Neuron (in vitro differentiated cells): ENCODE results near the gene KIF2C.

Source experiments
- H2AFZ ChIP-seq: one replicate; pipeline ENCODE4 v1.6.1; 2013; ENCODE audit warnings: low read depth, mild to moderate bottlenecking, inconsistent platforms, low read length, moderate library complexity
- H3K27me3 ChIP-seq: one replicate; pipeline ENCODE4 v1.6.1; 2013; ENCODE audit warnings: low read length; ENCODE audit not compliant: insufficient read depth
- H3K36me3 ChIP-seq: one replicate; pipeline ENCODE4 v1.6.1; 2013; ENCODE audit warnings: low read length; ENCODE audit not compliant: insufficient read depth
- H3K4me1 ChIP-seq: one replicate; pipeline ENCODE4 v1.6.1; 2013; ENCODE audit warnings: low read length; ENCODE audit not compliant: insufficient read depth
- H3K4me3 ChIP-seq: 2 replicates; pipeline ENCODE4 v1.5.1; 2013; ENCODE audit warnings: mild to moderate bottlenecking, low read length, moderate library complexity
- H3K9me3 ChIP-seq: one replicate; pipeline ENCODE4 v1.6.1; 2013; ENCODE audit warnings: low read length

KIF2C gene

GRCh38 chr1:44707112-44707881 lies 32.3 kb upstream of the KIF2C start:
- H3K27me3 ChIP-seq = no peaks in the 10 kb centered on the region
- no peaks in the 10 kb centered on the region for H3K4me1 ChIP-seq
- H3K4me3 ChIP-seq = no peak overlapping the region
- peaks cover 14% of the 10 kb centered on the region for H3K9me3 ChIP-seq
- H3K36me3 ChIP-seq = peaks cover 2% of the 10 kb centered on the region
- H2AFZ ChIP-seq = no peak overlapping the region

DNA sequence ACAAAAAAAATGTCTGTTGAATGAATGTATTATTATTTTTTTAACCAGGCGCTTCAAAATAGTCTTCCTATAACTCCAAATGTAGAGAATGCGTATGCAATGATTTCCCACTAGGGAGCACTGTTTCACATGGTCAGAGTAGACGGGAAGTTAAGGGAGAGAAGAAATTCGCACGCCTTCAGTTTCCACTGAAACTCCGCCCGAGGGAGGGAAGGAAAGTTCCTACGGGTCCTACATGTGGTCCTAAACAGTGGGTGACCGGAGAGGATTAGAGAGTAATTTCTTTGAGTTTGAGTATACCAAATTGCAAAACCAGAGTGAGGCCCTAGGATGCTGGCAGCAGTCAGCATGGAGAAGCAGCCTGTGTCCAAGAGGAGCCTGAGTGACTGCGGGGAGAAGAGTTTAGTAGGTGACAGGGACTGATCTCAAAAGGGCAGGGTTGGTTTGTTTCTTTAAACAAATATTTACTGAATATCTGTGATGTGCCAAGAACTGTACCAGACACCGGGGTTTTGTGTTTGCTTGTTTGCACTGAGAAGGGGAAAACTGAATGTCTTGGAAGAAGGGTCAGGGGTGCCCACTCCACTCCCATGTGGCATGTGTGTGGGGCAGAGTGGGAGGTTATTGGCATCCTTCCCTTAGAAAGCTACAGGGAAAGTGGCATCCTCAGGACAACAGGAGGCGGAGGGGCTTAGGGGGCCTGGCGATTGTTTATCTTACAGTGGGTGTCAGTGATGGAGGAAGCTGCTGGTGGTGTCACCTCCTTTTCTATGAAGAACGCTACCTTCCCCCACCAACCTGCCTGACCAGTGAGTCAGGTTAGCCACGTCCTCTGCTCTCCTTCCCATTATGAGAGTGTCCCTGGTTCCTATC lies 31.4 kb upstream of the KIF2C start:
- no peak overlapping the region for H3K4me3 ChIP-seq
- H3K4me1 ChIP-seq = no peaks in the 10 kb centered on the region
- no peaks in the 10 kb centered on the region for H3K27me3 ChIP-seq
- H3K9me3 ChIP-seq = peaks cover 14% of the 10 kb centered on the region
- H3K36me3 ChIP-seq = peaks cover 2% of the 10 kb centered on the region
- no peak overlapping the region for H2AFZ ChIP-seq

DNA sequence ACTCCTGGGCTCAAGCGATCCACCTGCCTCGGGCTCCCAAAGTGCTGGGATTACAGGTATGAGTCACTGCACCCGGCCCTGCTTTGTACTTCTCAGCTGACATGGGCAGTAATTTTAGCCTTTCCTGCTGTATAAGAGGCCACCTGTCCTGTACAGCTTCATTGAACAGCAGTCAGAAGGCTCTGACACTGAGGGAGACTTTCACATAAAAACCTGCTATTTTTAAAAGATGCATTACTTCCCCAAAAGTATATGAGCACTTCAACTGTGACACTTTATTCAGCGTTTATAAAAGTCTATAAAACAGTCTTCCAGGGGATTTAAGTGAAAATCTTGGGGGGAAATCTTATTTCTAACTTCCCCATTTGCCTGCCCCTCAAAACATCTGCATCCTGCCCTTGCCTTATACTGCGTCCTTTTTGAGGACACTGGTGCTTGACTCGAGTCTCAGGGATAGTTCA lies 26.3 kb upstream of the KIF2C start:
- H3K36me3 ChIP-seq = no peaks in the 10 kb centered on the region
- H2AFZ ChIP-seq = no peak overlapping the region
- H3K27me3 ChIP-seq = no peaks in the 10 kb centered on the region
- H3K9me3 ChIP-seq = peaks cover 6% of the 10 kb centered on the region
- H3K4me3 ChIP-seq = no peak overlapping the region
- H3K4me1 ChIP-seq = no peaks in the 10 kb centered on the region

- Histone ChIP-seq H3K27me3 (no peaks in the 10 kb centered on the region), H3K4me1 (no peaks in the 10 kb centered on the region), H3K36me3 (no peaks in the 10 kb centered on the region)
Measured at GRCh38 chr1:44714532-44714931, 25.1 kb upstream of the KIF2C start.

GRCh38 chr1:44714944-44715571 lies 24.6 kb upstream of the KIF2C start:
- H3K36me3 ChIP-seq = no peaks in the 10 kb centered on the region
- no peaks in the 10 kb centered on the region for H3K9me3 ChIP-seq
- H3K27me3 ChIP-seq = no peaks in the 10 kb centered on the region
- no peaks in the 10 kb centered on the region for H3K4me1 ChIP-seq
- H3K4me3 ChIP-seq = no peak overlapping the region
- no peak overlapping the region for H2AFZ ChIP-seq

More at GRCh38 chr1:44714532-44714931, 25.1 kb upstream of the KIF2C start:
- no peak overlapping the region for H3K4me3 ChIP-seq
- no peaks in the 10 kb centered on the region for H3K9me3 ChIP-seq
- no peak overlapping the region for H2AFZ ChIP-seq

- H3K27me3 ChIP-seq = no peaks in the 10 kb centered on the region
- no peaks in the 10 kb centered on the region for H3K9me3 ChIP-seq
- H2AFZ ChIP-seq = no peak overlapping the region
- no peaks in the 10 kb centered on the region for H3K36me3 ChIP-seq
- H3K4me3 ChIP-seq = no peak overlapping the region
- no peaks in the 10 kb centered on the region for H3K4me1 ChIP-seq
Measured at GRCh38 chr1:44717156-44717555, 22.5 kb upstream of the KIF2C start.

DNA sequence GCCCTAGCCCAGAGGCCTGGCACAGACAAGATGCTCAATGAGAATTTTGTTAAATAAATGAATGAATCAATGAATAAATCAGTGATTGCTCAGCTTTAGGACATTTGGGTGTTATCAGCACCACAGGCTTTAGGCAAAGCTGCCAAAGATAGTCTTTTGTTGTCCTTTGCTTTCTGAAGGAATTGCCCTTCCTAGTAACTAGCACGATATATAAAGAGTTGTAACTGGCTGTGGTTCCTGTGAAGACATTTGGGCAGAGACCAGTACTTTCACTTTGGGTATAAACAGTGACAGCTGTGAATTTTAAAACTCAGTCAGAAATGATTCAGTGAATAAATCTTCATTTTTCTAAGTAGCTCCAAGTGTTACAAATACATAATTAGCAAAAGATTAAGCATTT lies 22.0 kb upstream of the KIF2C start:
- no peaks in the 10 kb centered on the region for H3K27me3 ChIP-seq
- no peaks in the 10 kb centered on the region for H3K36me3 ChIP-seq
- H3K9me3 ChIP-seq = no peaks in the 10 kb centered on the region

DNA sequence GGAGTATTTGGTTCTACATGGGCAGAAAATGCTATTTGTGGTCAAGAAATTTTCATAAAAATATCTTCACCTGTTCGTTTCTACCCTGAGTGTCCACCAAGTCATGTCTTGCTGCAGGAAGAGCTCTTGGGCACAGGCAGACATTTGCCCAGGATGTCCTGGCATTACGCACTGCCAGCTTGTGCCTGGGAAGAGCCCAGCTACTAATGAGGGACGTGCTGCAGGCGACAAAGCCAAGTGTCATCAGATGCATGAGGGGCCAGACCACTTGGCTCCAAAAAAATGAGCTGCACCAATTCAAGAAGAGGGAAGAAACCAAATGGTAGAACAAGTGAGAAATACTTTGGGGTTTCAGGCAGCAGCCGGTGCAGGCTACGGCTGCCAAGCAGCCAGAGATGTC lies 21.5 kb upstream of the KIF2C start:
- no peaks in the 10 kb centered on the region for H3K27me3 ChIP-seq
- H3K4me1 ChIP-seq = no peaks in the 10 kb centered on the region
- H3K4me3 ChIP-seq = no peak overlapping the region
- H2AFZ ChIP-seq = no peak overlapping the region
- H3K36me3 ChIP-seq = no peaks in the 10 kb centered on the region
- no peaks in the 10 kb centered on the region for H3K9me3 ChIP-seq

More for the DNA sequence above, 22.0 kb upstream of the KIF2C start:
- Histone ChIP-seq H3K4me3 (no peak overlapping the region), H2AFZ (no peak overlapping the region), H3K4me1 (no peaks in the 10 kb centered on the region)

- H3K27me3 ChIP-seq = no peaks in the 10 kb centered on the region
Measured at GRCh38 chr1:44719318-44719717, 20.3 kb upstream of the KIF2C start.

GRCh38 chr1:44720281-44720680 lies 19.4 kb upstream of the KIF2C start:
- Histone ChIP-seq H3K4me3 (no peak overlapping the region), H3K9me3 (no peaks in the 10 kb centered on the region), H2AFZ (no peak overlapping the region), H3K27me3 (no peaks in the 10 kb centered on the region), H3K4me1 (no peaks in the 10 kb centered on the region), H3K36me3 (no peaks in the 10 kb centered on the region)

More at GRCh38 chr1:44719318-44719717, 20.3 kb upstream of the KIF2C start:
- Histone ChIP-seq H2AFZ (no peak overlapping the region), H3K36me3 (no peaks in the 10 kb centered on the region), H3K4me3 (no peak overlapping the region), H3K9me3 (no peaks in the 10 kb centered on the region), H3K4me1 (no peaks in the 10 kb centered on the region)

- Histone ChIP-seq H2AFZ (no peak overlapping the region), H3K36me3 (no peaks in the 10 kb centered on the region), H3K4me1 (no peaks in the 10 kb centered on the region), H3K4me3 (no peak overlapping the region), H3K27me3 (no peaks in the 10 kb centered on the region), H3K9me3 (no peaks in the 10 kb centered on the region)
Measured at GRCh38 chr1:44721485-44722361, 17.9 kb upstream of the KIF2C start.

DNA sequence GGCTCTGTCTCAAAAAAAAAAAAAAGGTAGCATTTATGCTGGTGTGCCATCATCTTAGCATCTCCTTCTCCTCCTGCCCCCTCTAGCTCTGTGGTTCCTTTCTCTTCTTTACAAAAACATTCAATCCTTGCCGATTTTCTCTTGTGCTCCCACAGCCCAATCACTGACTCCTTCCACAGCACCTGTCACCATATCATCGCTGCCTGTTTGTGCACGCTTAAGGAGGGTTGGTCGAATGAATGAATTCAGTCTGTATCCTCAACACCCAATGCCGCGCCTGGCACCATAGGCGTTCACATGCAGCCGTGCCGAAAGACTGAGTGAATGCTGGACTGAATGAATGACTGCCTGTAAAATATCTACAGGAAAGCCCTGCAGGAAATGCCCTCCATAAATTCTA lies 16.6 kb upstream of the KIF2C start:
- no peaks in the 10 kb centered on the region for H3K36me3 ChIP-seq
- H3K9me3 ChIP-seq = no peaks in the 10 kb centered on the region
- no peaks in the 10 kb centered on the region for H3K4me1 ChIP-seq
- H2AFZ ChIP-seq = no peak overlapping the region
- H3K4me3 ChIP-seq = no peak overlapping the region
- H3K27me3 ChIP-seq = no peaks in the 10 kb centered on the region
